SK-N-SH (cell line): ENCODE measurements around the gene GPR132. TPM values are rescaled to one million over a fixed set of nuclear protein-coding genes. Genes with fewer than 3 reads are reported as not detected.

Experiments
- CTCF ChIA-PET: fragments of 300-600, 350-600 bp; formaldehyde crosslinking; extraction: SDS; loops from one replicate; lab custom pipeline; 2021; lab: Yijun Ruan, JAX
- POLR2A ChIA-PET: fragments of 350-600 bp; sonication (Branson Sonifier 250); formaldehyde crosslinking; extraction: SDS; loops from one replicate; lab custom pipeline; 2020; ENCODE audit warnings: antibody characterized with exemption, inconsistent platforms; lab: Yijun Ruan, JAX
- DNase-seq: peaks from one replicate; pipeline ENCODE4 v3.0.0; 2012
- H2AFZ ChIP-seq: fragments of 200-600 bp; sonication (generic); 2 replicates; pipeline ENCODE4 v1.8.1; 2016; ENCODE audit warnings: antibody characterized with exemption, mild to moderate bottlenecking, low read depth
- H3F3A ChIP-seq: fragments of 200-600 bp; sonication (generic); replicated peaks from 2 replicates; pipeline ENCODE3; 2016; ENCODE audit warnings: antibody characterized with exemption, mild to moderate bottlenecking; ENCODE audit not compliant: insufficient read depth
- H3K27ac ChIP-seq, 2 experiments: fragments of 200-500 bp in 1 of 2; fragments of 200-600 bp in 1 of 2; sonication (Bioruptor generic) in 1 of 2; sonication (generic), shearing (Covaris generic) in 1 of 2; 2 replicates each; pipeline versions ENCODE4 v1.5.1 to v1.6.1; 2014 to 2016; ENCODE audit warnings: low read depth in 2 of 2, inconsistent platforms in 1 of 2, low read length in 1 of 2, mild to moderate bottlenecking in 1 of 2, mixed read lengths in 1 of 2
- H3K27me3 ChIP-seq: fragments of 200-600 bp; sonication (generic), shearing (Covaris generic); 2 replicates; pipeline ENCODE4 v1.6.1; 2016; ENCODE audit warnings: mixed run types; ENCODE audit not compliant: insufficient read depth
- H3K36me3 ChIP-seq, 2 experiments: fragments of 200-500 bp in 1 of 2; fragments of 200-600 bp in 1 of 2; sonication (Bioruptor generic) in 1 of 2; sonication (generic) in 1 of 2; replicated peaks in 1 of 2; 2 replicates each; pipeline versions ENCODE3 to v1.5.1; 2014 to 2016; ENCODE audit warnings: low read length in 1 of 2, mild to moderate bottlenecking in 1 of 2; ENCODE audit not compliant: insufficient read depth in 2 of 2, control insufficient read depth in 1 of 2
- H3K4me1 ChIP-seq, 2 experiments: fragments of 200-500 bp in 1 of 2; fragments of 200-600 bp in 1 of 2; sonication (Bioruptor generic) in 1 of 2; sonication (generic), shearing (Covaris generic) in 1 of 2; 2 replicates each; pipeline versions ENCODE4 v1.5.1 to v1.6.1; 2014 to 2016; ENCODE audit warnings: low read depth in 1 of 2, low read length in 1 of 2, mixed run types in 1 of 2; ENCODE audit not compliant: insufficient read depth in 2 of 2, control insufficient read depth in 1 of 2
- H3K4me2 ChIP-seq: fragments of 200-600 bp; sonication (generic), shearing (Covaris generic); 2 replicates; pipeline ENCODE4 v1.6.1; 2017; ENCODE audit warnings: mixed run types
- H3K4me3 ChIP-seq, 2 experiments: fragments of 200-500 bp in 1 of 2; fragments of 200-600 bp in 1 of 2; sonication (Bioruptor generic) in 1 of 2; sonication (generic), shearing (Covaris generic) in 1 of 2; 2 replicates each; pipeline versions ENCODE4 v1.5.1 to v1.8.1; 2014 to 2016; ENCODE audit warnings: low read depth in 2 of 2, inconsistent platforms in 1 of 2, low read length in 1 of 2, mild to moderate bottlenecking in 1 of 2, mixed read lengths in 1 of 2, moderate library complexity in 1 of 2
- H3K79me2 ChIP-seq: fragments of 200-600 bp; sonication (generic); 2 replicates; pipeline ENCODE4 v1.8.1; 2017; ENCODE audit warnings: mild to moderate bottlenecking; ENCODE audit not compliant: insufficient read depth
- H3K9ac ChIP-seq: fragments of 200-600 bp; sonication (generic); 2 replicates; pipeline ENCODE4 v1.6.1; 2017; ENCODE audit warnings: mixed run types
- H3K9me2 ChIP-seq: fragments of 200-600 bp; sonication (generic); 2 replicates; pipeline ENCODE4 v1.6.1; 2017; ENCODE audit warnings: mixed run types
- H3K9me3 ChIP-seq: fragments of 200-600 bp; sonication (generic); 2 replicates; pipeline ENCODE4 v1.6.1; 2017; ENCODE audit warnings: mixed run types, mild to moderate bottlenecking, moderate library complexity
- H4K20me1 ChIP-seq: fragments of 200-600 bp; sonication (generic); 2 replicates; pipeline ENCODE4 v1.6.1; 2017; ENCODE audit warnings: mild to moderate bottlenecking, mixed run types; ENCODE audit not compliant: insufficient read depth
- FOSL2 ChIP-seq: IDR thresholded peaks from 2 replicates; pipeline ENCODE4 v1.4.0; 2012; ENCODE audit warnings: low read depth, mild to moderate bottlenecking, moderate library complexity, borderline replicate concordance
- GABPA ChIP-seq: IDR thresholded peaks from 2 replicates; pipeline ENCODE4 v1.4.0; 2012; ENCODE audit warnings: low read depth, mild to moderate bottlenecking
- NFIC ChIP-seq: IDR thresholded peaks from 2 replicates; pipeline ENCODE4 v1.4.0; 2012; ENCODE audit warnings: borderline replicate concordance
- RXRA ChIP-seq: IDR thresholded peaks from 2 replicates; pipeline ENCODE4 v1.4.0; 2012; ENCODE audit warnings: low read depth, mild to moderate bottlenecking, borderline replicate concordance
- SIN3A ChIP-seq: IDR thresholded peaks from 2 replicates; pipeline ENCODE4 v1.6.1; 2012; ENCODE audit warnings: low read depth, mild to moderate bottlenecking, low read length, moderate library complexity, borderline replicate concordance
- USF1 ChIP-seq: IDR thresholded peaks from 2 replicates; pipeline ENCODE4 v1.4.0; 2012; ENCODE audit warnings: low read depth, borderline replicate concordance
- USF2 ChIP-seq: fragments of 150-350 bp; IDR thresholded peaks from 2 replicates; pipeline ENCODE4 v1.6.1; 2017; ENCODE audit warnings: antibody characterized with exemption, low read length, low read depth, borderline replicate concordance
- ZBTB33 ChIP-seq: IDR thresholded peaks from 2 replicates; pipeline ENCODE4 v1.4.0; 2012; ENCODE audit warnings: low read depth, borderline replicate concordance
- WGBS: methylation state at CpG from one replicate; pipeline ENCODE4 v1.1.6; 2017; ENCODE audit warnings: low lambda C conversion rate; 5-methylcytosine and 5-hydroxymethylcytosine counted together
- polyA plus RNA-seq, 3 experiments: library from polyadenylated mRNA; depleted of rRNA; stranded (reverse); fragments of >200 nt; gene quantifications; 2 replicates each; pipeline ENCODE4 v1.2.3, GENCODE V29; 2012

GPR132 gene
- polyA plus RNA-seq, 1 of the 3 experiments (the other 2 are of a cell fraction) = not detected

- Histone ChIP-seq H3K36me3 (no peaks in the 10 kb centered on the region), H4K20me1 (no peaks in the 10 kb centered on the region), H3K9ac (no peak overlapping the region), H3F3A (no peaks in the 10 kb centered on the region), H3K27ac (no peak overlapping the region), H3K4me3 (no peak overlapping the region), H3K9me2 (no peaks in the 10 kb centered on the region), H3K79me2 (no peaks in the 10 kb centered on the region), H2AFZ (no peak overlapping the region), H3K4me1 (no peaks in the 10 kb centered on the region), H3K9me3 (no peaks in the 10 kb centered on the region), H3K4me2 (no peak overlapping the region), H3K27me3 (peaks cover 23% of the 10 kb centered on the region)
- WGBS = 69% methylated on average over 7 of the region's 7 CpGs
- ChIA-PET CTCF (interaction anchor here (1.0 kb wide), 1 partner anchor 18 kb away, joined by 6 read pairs; no protein-coding TSS in a partner anchor), POLR2A (no interaction called here)
- TF ChIP-seq NFIC = no peak
- TF ChIP-seq ZBTB33 = no peak
- TF ChIP-seq USF2 = no peak
- DNase-seq = no peak
Measured at GRCh38 chr14:105108516-105108864, 43.3 kb upstream of the GPR132 start.

- CTCF ChIA-PET = interaction anchor here (0.7 to 1.1 kb wide), 3 partner anchors 17 to 137 kb away, joined by 3 to 6 read pairs (median 3); no protein-coding TSS in a partner anchor
- Histone ChIP-seq H3K27me3 (peaks cover 23% of the 10 kb centered on the region), H2AFZ (no peak overlapping the region), H3K9ac (no peak overlapping the region), H3K27ac (no peak overlapping the region), H3K9me2 (no peaks in the 10 kb centered on the region), H3K36me3 (no peaks in the 10 kb centered on the region), H3K4me1 (no peaks in the 10 kb centered on the region), H4K20me1 (no peaks in the 10 kb centered on the region), H3K4me2 (no peak overlapping the region), H3F3A (no peaks in the 10 kb centered on the region), H3K9me3 (no peaks in the 10 kb centered on the region), H3K79me2 (no peaks in the 10 kb centered on the region), H3K4me3 (no peak overlapping the region)
- no peak for DNase-seq
- TF ChIP-seq SIN3A = no peak
- TF ChIP-seq GABPA = no peak
- no peak for TF ChIP-seq USF1
- TF ChIP-seq RXRA = no peak
- TF ChIP-seq ZBTB33 = no peak
- TF ChIP-seq FOSL2 = no peak
- TF ChIP-seq USF2 = no peak
- WGBS = 47% methylated on average over 9 of the region's 9 CpGs
- POLR2A ChIA-PET = no interaction called here
Measured at GRCh38 chr14:105107781-105108515, 42.7 kb upstream of the GPR132 start.
